K562 treated with DMSO at 1 percent for 48 hours (cell line): Measurements from ENCODE around the gene ALPG. TPM values are rescaled to one million over a fixed set of nuclear protein-coding genes. Genes with fewer than 3 reads are reported as not detected.

Experiments used
- total RNA-seq: library from RNA; unstranded; fragments of 300-600 nt; gene quantifications from 2 replicates; pipeline ENCODE4 v1.2.3, GENCODE V29; 2022; ENCODE audit warnings: low replicate concordance; ENCODE audit errors: extremely low read depth

The ALPG gene
- total RNA-seq = not detected in 2 replicates

DNA sequence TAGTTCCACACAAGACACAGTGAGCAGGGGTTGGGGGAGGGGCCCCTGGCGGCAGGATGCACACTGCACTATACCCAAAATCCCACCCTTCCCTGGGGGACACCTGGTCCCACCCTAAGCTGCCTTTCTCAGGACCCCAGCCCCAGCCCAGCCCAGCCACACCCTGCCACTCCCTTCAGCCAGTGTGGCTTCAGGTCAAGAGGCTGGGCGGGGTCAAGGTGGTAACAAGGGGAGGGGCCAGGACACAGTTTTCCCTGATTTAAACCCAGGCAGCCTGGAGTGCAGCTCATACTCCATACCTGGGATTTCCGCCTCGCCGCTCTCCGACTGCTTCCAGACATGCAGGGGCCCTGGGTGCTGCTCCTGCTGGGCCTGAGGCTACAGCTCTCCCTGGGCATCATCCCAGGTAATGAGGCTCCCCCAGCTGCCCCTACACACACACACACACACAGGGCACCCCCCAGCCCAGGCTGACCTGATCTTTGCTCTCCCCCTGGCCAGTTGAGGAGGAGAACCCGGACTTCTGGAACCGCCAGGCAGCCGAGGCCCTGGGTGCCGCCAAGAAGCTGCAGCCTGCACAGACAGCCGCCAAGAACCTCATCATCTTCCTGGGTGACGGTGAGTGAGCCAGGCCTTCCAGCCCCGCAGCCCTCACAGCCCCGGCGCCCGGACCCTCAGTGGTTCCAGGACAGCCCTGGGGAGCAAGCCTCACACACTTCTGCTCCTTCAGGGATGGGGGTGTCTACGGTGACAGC is at the start of gene ALPG:
Gene ALPG (plus strand): TSS at position 289 of the 755 bp plus-strand sequence. CDS start 51 bp downstream, at position 340.

DNA sequence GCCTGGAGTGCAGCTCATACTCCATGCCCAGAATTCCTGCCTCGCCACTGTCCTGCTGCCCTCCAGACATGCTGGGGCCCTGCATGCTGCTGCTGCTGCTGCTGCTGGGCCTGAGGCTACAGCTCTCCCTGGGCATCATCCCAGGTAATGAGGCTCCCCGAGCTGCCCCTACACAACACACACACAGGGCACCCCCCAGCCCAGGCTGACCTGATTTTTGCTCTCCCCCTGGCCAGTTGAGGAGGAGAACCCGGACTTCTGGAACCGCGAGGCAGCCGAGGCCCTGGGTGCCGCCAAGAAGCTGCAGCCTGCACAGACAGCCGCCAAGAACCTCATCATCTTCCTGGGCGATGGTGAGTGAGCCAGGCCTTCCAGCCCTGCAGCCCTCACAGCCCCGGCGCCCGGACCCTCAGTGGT is 27.9 kb upstream of the ALPG start, which contains the start of gene ALPP:
Gene ALPP (plus strand): TSS at position 17 of the 417 bp plus-strand sequence. CDS start 52 bp downstream, at position 69.

DNA sequence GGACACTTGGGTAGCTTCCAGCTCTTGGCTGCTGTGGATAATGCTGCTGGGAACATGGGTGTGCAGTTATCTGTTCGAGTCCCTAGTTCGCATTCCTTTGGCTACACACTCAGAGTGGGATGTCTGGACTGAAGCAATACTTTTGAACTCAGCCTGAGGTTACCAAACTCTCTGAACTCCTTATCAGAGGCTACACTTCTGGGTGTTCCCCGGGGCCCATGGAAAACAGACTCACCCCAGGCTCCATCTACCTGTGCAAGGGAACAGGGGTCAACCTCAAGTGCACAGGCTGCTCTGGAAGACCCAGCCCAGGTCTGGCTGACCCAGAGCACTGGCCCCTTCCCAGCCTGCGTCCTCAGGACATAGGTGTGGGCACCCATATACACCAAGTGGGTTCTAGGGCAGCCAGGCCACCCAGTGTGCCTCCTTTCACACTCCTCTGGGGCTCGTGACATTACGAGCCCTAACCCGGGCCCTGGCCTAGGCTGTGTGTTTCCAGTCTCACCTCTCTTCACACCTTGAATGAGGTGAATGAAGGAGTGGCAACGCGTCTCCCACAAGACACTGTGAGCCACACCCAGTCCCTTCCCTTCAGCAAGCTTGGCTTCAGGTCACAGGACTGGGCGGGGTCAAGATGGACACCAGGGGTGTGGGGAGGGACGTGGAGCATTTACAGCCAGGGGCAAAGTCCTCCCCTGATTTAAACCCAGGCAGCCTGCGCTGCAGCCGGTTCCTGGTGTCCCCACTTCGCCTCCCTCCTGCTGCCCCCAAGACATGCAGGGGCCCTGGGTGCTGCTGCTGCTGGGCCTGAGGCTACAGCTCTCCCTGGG is 49.0 kb downstream of the ALPG start, which contains the start of gene ALPI:
Gene ALPI (plus strand): TSS at position 728 of the 830 bp plus-strand sequence. CDS start 47 bp downstream, at position 775.

Other genes starting within 250 kb of the ALPG start
- not detected in 2 replicates for gene ALPP, start 28.1 kb upstream of the ALPG start, total RNA-seq
- not detected in 2 replicates for gene ALPI, start 49.3 kb downstream of the ALPG start, total RNA-seq
- gene ECEL1, start 81.0 kb downstream of the ALPG start, total RNA-seq = not detected in 2 replicates
- not detected in 2 replicates for gene PRSS56, start 113.5 kb downstream of the ALPG start, total RNA-seq
- gene CHRND, start 119.3 kb downstream of the ALPG start, total RNA-seq = not detected in 2 replicates
- not detected in 2 replicates for gene CHRNG, start 132.8 kb downstream of the ALPG start, total RNA-seq
- gene TIGD1, start 143.7 kb downstream of the ALPG start, total RNA-seq = not detected in 2 replicates
- gene EIF4E2, start 143.8 kb downstream of the ALPG start, total RNA-seq = not detected in 2 replicates
- gene EFHD1, start 226.8 kb downstream of the ALPG start, total RNA-seq = not detected in 2 replicates